Measurements from ENCODE around the gene AGPAT2.
A peak's percentile ranks its signal among the peaks of the same experiment; 100 is the strongest.

The AGPAT2 gene

GRCh38 chr9:136698635-136699246 is 11.5 kb upstream of the AGPAT2 start:
- Histone ChIP-seq H3K4me3 (ENCODE audit: low read length) (no peak overlapping the region), H3K79me2 (ENCODE audit: low read length) (no peaks in the 10 kb centered on the region), H4K20me1 (ENCODE audit: insufficient read depth, low read length) (no peaks in the 10 kb centered on the region), H3K9me3 (ENCODE audit: insufficient read depth, low read length) (no peaks in the 10 kb centered on the region), H2AFZ (ENCODE audit: low read depth, low read length) (no peak overlapping the region), H3K4me2 (ENCODE audit: low read length) (0 out of 2 replicates have a peak overlapping the region, but pooled peaks have one; percentile 36), H3K27me3 (ENCODE audit: low read depth, low read length) (peaks cover 45% of the 10 kb centered on the region), H3K9ac (ENCODE audit: low read length) (no peak overlapping the region), H3K36me3 (replicated peaks; ENCODE audit: low read depth, low read length) (no peaks in the 10 kb centered on the region), H3K4me1 (ENCODE audit: low read length) (peaks cover 53% of the 10 kb centered on the region), H3K27ac (ENCODE audit: low read length) (no peak overlapping the region)
- TF ChIP-seq CTCF (IDR thresholded peaks at IDR 0.05; ENCODE audit: low read depth, low read length) (no peak), EZH2phosphoT487 (IDR thresholded peaks at IDR 0.05; ENCODE audit: low read depth) (no peak)

GRCh38 chr9:136697821-136698526 is 10.7 kb upstream of the AGPAT2 start:
- no peaks in the 10 kb centered on the region for H4K20me1 ChIP-seq (ENCODE audit: insufficient read depth, low read length)
- no peak overlapping the region for H3K4me3 ChIP-seq (ENCODE audit: low read length)
- no peak overlapping the region for H3K9ac ChIP-seq (ENCODE audit: low read length)
- H3K36me3 ChIP-seq (replicated peaks; ENCODE audit: low read depth, low read length) = no peaks in the 10 kb centered on the region
- peak overlapping the region; percentile 36 for H3K4me2 ChIP-seq (ENCODE audit: low read length)
- TF ChIP-seq EZH2phosphoT487 (IDR thresholded peaks at IDR 0.05; ENCODE audit: low read depth) = no peak
- TF ChIP-seq CTCF (IDR thresholded peaks at IDR 0.05; ENCODE audit: low read depth, low read length) = no peak
- no peak overlapping the region for H3K27ac ChIP-seq (ENCODE audit: low read length)
- H3K9me3 ChIP-seq (ENCODE audit: insufficient read depth, low read length) = no peaks in the 10 kb centered on the region
- H2AFZ ChIP-seq (ENCODE audit: low read depth, low read length) = no peak overlapping the region
- H3K4me1 ChIP-seq (ENCODE audit: low read length) = peaks cover 55% of the 10 kb centered on the region
- no peaks in the 10 kb centered on the region for H3K79me2 ChIP-seq (ENCODE audit: low read length)
- peaks cover 45% of the 10 kb centered on the region for H3K27me3 ChIP-seq (ENCODE audit: low read depth, low read length)

- no peak for TF ChIP-seq CTCF (IDR thresholded peaks at IDR 0.05; ENCODE audit: low read depth, low read length)
- TF ChIP-seq EZH2phosphoT487 (IDR thresholded peaks at IDR 0.05; ENCODE audit: low read depth) = no peak
- Histone ChIP-seq H3K9ac (ENCODE audit: low read length) (no peak overlapping the region), H3K36me3 (replicated peaks; ENCODE audit: low read depth, low read length) (no peaks in the 10 kb centered on the region), H3K4me3 (ENCODE audit: low read length) (no peak overlapping the region), H3K9me3 (ENCODE audit: insufficient read depth, low read length) (no peaks in the 10 kb centered on the region), H2AFZ (ENCODE audit: low read depth, low read length) (no peak overlapping the region), H3K79me2 (ENCODE audit: low read length) (no peaks in the 10 kb centered on the region), H3K27ac (ENCODE audit: low read length) (no peak overlapping the region), H3K4me2 (ENCODE audit: low read length) (peak overlapping the region; percentile 36), H4K20me1 (ENCODE audit: insufficient read depth, low read length) (no peaks in the 10 kb centered on the region), H3K27me3 (ENCODE audit: low read depth, low read length) (peaks cover 45% of the 10 kb centered on the region), H3K4me1 (ENCODE audit: low read length) (peaks cover 55% of the 10 kb centered on the region)
These were observed 10.0 kb upstream of the AGPAT2 start for GRCh38 chr9:136697146-136697820.

GRCh38 chr9:136696502-136696901 is 9.2 kb upstream of the AGPAT2 start:
- Histone ChIP-seq H4K20me1 (ENCODE audit: insufficient read depth, low read length) (no peaks in the 10 kb centered on the region), H3K4me2 (ENCODE audit: low read length) (peak overlapping the region; percentile 54; the same call in 1 of the 2 replicates), H3K79me2 (ENCODE audit: low read length) (no peaks in the 10 kb centered on the region), H3K27ac (ENCODE audit: low read length) (no peak overlapping the region), H3K9ac (ENCODE audit: low read length) (no peak overlapping the region), H3K4me3 (ENCODE audit: low read length) (no peak overlapping the region), H3K27me3 (ENCODE audit: low read depth, low read length) (peaks cover 42% of the 10 kb centered on the region), H3K9me3 (ENCODE audit: insufficient read depth, low read length) (no peaks in the 10 kb centered on the region), H3K36me3 (replicated peaks; ENCODE audit: low read depth, low read length) (no peaks in the 10 kb centered on the region), H3K4me1 (ENCODE audit: low read length) (peaks cover 53% of the 10 kb centered on the region), H2AFZ (ENCODE audit: low read depth, low read length) (no peak overlapping the region)
- TF ChIP-seq EZH2phosphoT487 (IDR thresholded peaks at IDR 0.05; ENCODE audit: low read depth) (no peak), CTCF (IDR thresholded peaks at IDR 0.05; ENCODE audit: low read depth, low read length) (no peak)
